Prostate gland (tissue), 2 donors: Measurements from ENCODE around the gene PSTK. TPM values are rescaled to one million over a fixed set of nuclear protein-coding genes. Genes with fewer than 3 reads are reported as not detected.

ENCODE experiments used
- DNase-seq: peaks from one replicate; pipeline ENCODE4 v3.0.0-alpha.2; 2019; ENCODE audit warnings: low spot score
- H3K27ac ChIP-seq, 2 donors: fragments of 200-600 bp; sonication (generic); 2 replicates each; pipeline ENCODE4 v1.5.1; 2017 to 2019
- H3K27me3 ChIP-seq: fragments of 200-600 bp; sonication (generic); replicated peaks from 2 replicates; pipeline ENCODE4 v1.5.1; 2019; ENCODE audit not compliant: insufficient read depth
- H3K36me3 ChIP-seq, 2 donors: fragments of 200-600 bp; sonication (generic); 1 replicate in 1 of 2; 2 replicates in 1 of 2; pipeline versions ENCODE4 v1.5.1 to v1.8.1; 2017 to 2019
- H3K4me1 ChIP-seq: fragments of 200-600 bp; sonication (generic); replicated peaks from 2 replicates; pipeline ENCODE4 v1.5.1; 2019
- H3K4me3 ChIP-seq, 2 donors: fragments of 200-600 bp; sonication (generic); 2 replicates each; pipeline ENCODE4 v1.5.1; 2017 to 2019
- H3K9me3 ChIP-seq: fragments of 200-600 bp; sonication (generic); 2 replicates; pipeline ENCODE4 v1.5.1; 2017
- CTCF ChIP-seq, 4 experiments: fragments of 200-600 bp in 2 of 4; fragments of 450-650 bp in 2 of 4; sonication (generic) in 2 of 4; IDR thresholded peaks; 1 replicate in 3 of 4; 2 replicates in 1 of 4; pipeline ENCODE4 v1.5.1; 2016 to 2019; ENCODE audit warnings: antibody characterized with exemption in 4 of 4, mild to moderate bottlenecking in 2 of 4, moderate library complexity in 2 of 4
- POLR2A ChIP-seq: fragments of 450-650 bp; IDR thresholded peaks from one replicate; pipeline ENCODE4 v1.6.1; 2016; ENCODE audit warnings: antibody characterized with exemption, mild to moderate bottlenecking
- POLR2AphosphoS5 ChIP-seq: sonication (generic); formaldehyde crosslinking; IDR thresholded peaks from one replicate; pipeline ENCODE4 v1.6.1; 2017; ENCODE audit warnings: antibody characterized with exemption
- WGBS: methylation state at CpG from one replicate; pipeline ENCODE4 v1.1.5; 2018; 5-methylcytosine and 5-hydroxymethylcytosine counted together
- intact Hi-C: fragments of 100-400 bp; cut with DNase I; formaldehyde crosslinking; loops from one replicate; pipeline ENCODE4 v1.14.2; 2022
- total RNA-seq, 2 donors: library from RNA; depleted of rRNA; stranded (reverse); fragments of >200 nt; gene quantifications; one replicate each; pipeline ENCODE4 v1.1.0, GENCODE V29; 2016

Gene PSTK
- total RNA-seq, 2 donors from 2014 or later: 5.1 to 10.0 TPM

GRCh38 chr10:123009105-123009820 is 29.1 kb downstream of the PSTK start:
- peak; percentile 10 for DNase-seq
- Histone ChIP-seq H3K27me3 (no peaks in the 10 kb centered on the region), H3K4me3 (peak overlapping the region; percentile 73 to 96), H3K9me3 (no peaks in the 10 kb centered on the region), H3K36me3 (no peaks in the 10 kb centered on the region), H3K4me1 (no peaks in the 10 kb centered on the region), H3K27ac (peak overlapping the region; percentile 91 to 93)
- WGBS: under 1% methylated on average over 33 of the region's 34 CpGs
- intact Hi-C loops: loop anchor here (2.0 kb wide), 2 partner anchors 54 to 144 kb away; partner anchors contain the start of gene C10orf88
- no peak for TF ChIP-seq POLR2AphosphoS5
- TF ChIP-seq POLR2A: no peak
- TF ChIP-seq CTCF (IDR thresholded peaks at IDR 0.05): no peak

DNA sequence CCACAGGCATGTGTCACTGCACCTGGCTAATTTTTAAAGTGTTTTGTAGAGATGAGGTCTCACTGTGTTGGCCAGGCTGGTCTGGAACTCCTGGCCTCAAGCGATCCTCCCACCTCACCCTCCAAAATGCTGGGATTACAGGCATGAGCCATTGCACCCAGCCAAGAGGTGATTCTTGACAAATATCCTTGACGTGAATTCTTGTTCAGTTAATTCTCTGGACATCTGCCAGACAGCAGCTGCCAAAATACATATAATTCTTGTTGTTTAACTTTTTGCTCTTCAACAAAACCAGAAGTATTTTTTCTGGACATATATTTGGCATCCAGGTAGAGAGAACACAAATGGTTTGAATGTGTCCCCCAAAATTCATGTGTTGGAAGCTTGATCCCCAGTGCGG is 31.8 kb downstream of the PSTK start:
- H3K27me3 ChIP-seq: no peaks in the 10 kb centered on the region
- peaks cover 4% of the 10 kb centered on the region for H3K4me1 ChIP-seq
- H3K4me3 ChIP-seq: no peak overlapping the region
- WGBS: 59% methylated on average over 3 of the region's 3 CpGs
- intact Hi-C loops: no loop called here
- TF ChIP-seq POLR2AphosphoS5 (peak; percentile 35), POLR2A (no peak)
- H3K36me3 ChIP-seq: no peaks in the 10 kb centered on the region
- no peaks in the 10 kb centered on the region for H3K9me3 ChIP-seq
- no peak overlapping the region for H3K27ac ChIP-seq
- peak; percentile 32 for DNase-seq

GRCh38 chr10:123013456-123014419 is 33.5 kb downstream of the PSTK start:
- DNase-seq: no peak
- Histone ChIP-seq H3K4me3 (no peak overlapping the region), H3K4me1 (peaks cover 4% of the 10 kb centered on the region)

GRCh38 chr10:123014772-123015171 is 34.6 kb downstream of the PSTK start:
- Histone ChIP-seq H3K9me3 (no peaks in the 10 kb centered on the region), H3K4me3 (no peak overlapping the region), H3K36me3 (no peaks in the 10 kb centered on the region), H3K27ac (peak overlapping the region in 1 of 2 donors; percentile 3), H3K27me3 (no peaks in the 10 kb centered on the region), H3K4me1 (peaks cover 4% of the 10 kb centered on the region)
- TF ChIP-seq POLR2AphosphoS5: no peak
- no peak for TF ChIP-seq POLR2A
- TF ChIP-seq CTCF (IDR thresholded peaks at IDR 0.05): no peak
- intact Hi-C loops: no loop called here
- WGBS: 91% methylated on average over 2 of the region's 2 CpGs
- no peak for DNase-seq

More at GRCh38 chr10:123013456-123014419, 33.5 kb downstream of the PSTK start:
- H3K9me3 ChIP-seq: no peaks in the 10 kb centered on the region
- intact Hi-C loops: no loop called here
- H3K27me3 ChIP-seq: no peaks in the 10 kb centered on the region
- no peak overlapping the region for H3K27ac ChIP-seq
- 93% methylated on average over 34 of the region's 43 CpGs for WGBS
- TF ChIP-seq POLR2A (no peak), POLR2AphosphoS5 (no peak), CTCF (IDR thresholded peaks at IDR 0.05) (no peak)
- no peaks in the 10 kb centered on the region for H3K36me3 ChIP-seq

GRCh38 chr10:123016228-123016627 is 36.0 kb downstream of the PSTK start:
- no peak for TF ChIP-seq POLR2A
- no peak for TF ChIP-seq CTCF (IDR thresholded peaks at IDR 0.05)
- no peak for TF ChIP-seq POLR2AphosphoS5
- Histone ChIP-seq H3K9me3 (no peaks in the 10 kb centered on the region), H3K27me3 (no peaks in the 10 kb centered on the region), H3K36me3 (no peaks in the 10 kb centered on the region), H3K27ac (peak overlapping the region in 1 of 2 donors; percentile 17), H3K4me1 (peaks cover 4% of the 10 kb centered on the region), H3K4me3 (no peak overlapping the region)
- intact Hi-C loops: no loop called here
- WGBS: 77% methylated on average over 4 of the region's 4 CpGs
- no peak for DNase-seq
